ENCODE data around the gene GRIA4.

Gene GRIA4

GRCh38 chr11:105609832-105610781 lies at the start of gene GRIA4:
Gene GRIA4, plus strand, starts transcription at chr11:105610073. Its CDS starts 925 bp downstream, at chr11:105610998.
- no peaks in the 10 kb centered on the region for H3K9me3 ChIP-seq (ENCODE audit: control insufficient read depth, insufficient read depth, low read length)
- peak within 1 kb of the TSS; percentile 65 for H3K9ac ChIP-seq (ENCODE audit: low read depth, low read length)
- H3K36me3 ChIP-seq (ENCODE audit: insufficient read depth, low read length), result no peaks in the 10 kb centered on the region
- H3K4me1 ChIP-seq (ENCODE audit: insufficient read depth, low read length), result peaks cover 5% of the 10 kb centered on the region

DNA sequence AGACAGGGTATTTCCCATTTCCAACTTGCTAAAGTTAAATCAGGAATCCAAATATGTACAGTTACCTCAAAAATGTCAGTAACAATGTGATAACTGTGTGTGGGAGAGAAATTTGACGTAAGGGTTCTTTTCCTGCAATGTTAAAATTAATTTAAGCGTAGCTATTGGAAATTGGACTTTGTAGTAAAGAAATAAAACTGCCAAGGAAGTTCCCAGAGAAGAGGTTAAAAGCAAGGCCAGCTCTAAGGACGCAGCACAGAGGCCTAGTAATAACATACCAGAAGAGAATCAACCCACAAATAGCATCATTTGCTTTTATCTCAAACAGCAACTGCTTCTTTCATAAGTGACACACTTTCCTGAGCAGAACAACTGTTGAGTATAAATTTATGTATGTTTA lies 36.8 kb upstream of the GRIA4 start:
- H3K9ac ChIP-seq (ENCODE audit: low read depth, low read length), result no peak overlapping the region
- H3K36me3 ChIP-seq (ENCODE audit: insufficient read depth, low read length), result no peaks in the 10 kb centered on the region
- no peaks in the 10 kb centered on the region for H3K9me3 ChIP-seq (ENCODE audit: control insufficient read depth, insufficient read depth, low read length)
- H3K4me1 ChIP-seq (ENCODE audit: insufficient read depth, low read length), result no peaks in the 10 kb centered on the region

DNA sequence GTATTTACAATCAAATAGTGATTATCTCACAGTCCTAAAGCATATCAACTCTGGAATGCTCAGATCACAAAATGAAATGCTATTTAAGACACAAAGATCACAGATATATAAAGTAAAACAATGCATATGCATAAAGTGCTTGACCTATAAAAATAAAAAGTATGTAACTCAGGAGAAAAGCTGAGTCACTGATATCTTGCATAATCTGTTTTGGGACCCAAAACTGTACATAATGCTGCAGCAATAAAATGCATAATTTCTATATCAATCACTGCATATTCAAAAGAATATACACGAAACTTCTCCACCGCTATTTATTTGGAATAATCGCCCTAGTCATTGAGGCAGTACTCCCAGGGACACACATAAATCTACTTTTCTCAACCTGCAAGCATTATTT lies 34.9 kb upstream of the GRIA4 start:
- Histone ChIP-seq H3K9ac (ENCODE audit: low read depth, low read length) (no peak overlapping the region), H3K36me3 (ENCODE audit: insufficient read depth, low read length) (no peaks in the 10 kb centered on the region), H3K9me3 (ENCODE audit: control insufficient read depth, insufficient read depth, low read length) (no peaks in the 10 kb centered on the region), H3K4me1 (ENCODE audit: insufficient read depth, low read length) (no peaks in the 10 kb centered on the region)

GRCh38 chr11:105577641-105578040 lies 32.2 kb upstream of the GRIA4 start:
- Histone ChIP-seq H3K9me3 (ENCODE audit: control insufficient read depth, insufficient read depth, low read length) (no peaks in the 10 kb centered on the region), H3K36me3 (ENCODE audit: insufficient read depth, low read length) (no peaks in the 10 kb centered on the region), H3K4me1 (ENCODE audit: insufficient read depth, low read length) (no peaks in the 10 kb centered on the region), H3K9ac (ENCODE audit: low read depth, low read length) (no peak overlapping the region)

- no peaks in the 10 kb centered on the region for H3K36me3 ChIP-seq (ENCODE audit: insufficient read depth, low read length)
- no peak overlapping the region for H3K9ac ChIP-seq (ENCODE audit: low read depth, low read length)
- H3K9me3 ChIP-seq (ENCODE audit: control insufficient read depth, insufficient read depth, low read length), result no peaks in the 10 kb centered on the region
- no peaks in the 10 kb centered on the region for H3K4me1 ChIP-seq (ENCODE audit: insufficient read depth, low read length)
Measured at GRCh38 chr11:105579111-105579510, 30.8 kb upstream of the GRIA4 start.

GRCh38 chr11:105582497-105582896 lies 27.4 kb upstream of the GRIA4 start:
- Histone ChIP-seq H3K9ac (ENCODE audit: low read depth, low read length) (no peak overlapping the region), H3K4me1 (ENCODE audit: insufficient read depth, low read length) (no peaks in the 10 kb centered on the region), H3K9me3 (ENCODE audit: control insufficient read depth, insufficient read depth, low read length) (no peaks in the 10 kb centered on the region), H3K36me3 (ENCODE audit: insufficient read depth, low read length) (no peaks in the 10 kb centered on the region)

DNA sequence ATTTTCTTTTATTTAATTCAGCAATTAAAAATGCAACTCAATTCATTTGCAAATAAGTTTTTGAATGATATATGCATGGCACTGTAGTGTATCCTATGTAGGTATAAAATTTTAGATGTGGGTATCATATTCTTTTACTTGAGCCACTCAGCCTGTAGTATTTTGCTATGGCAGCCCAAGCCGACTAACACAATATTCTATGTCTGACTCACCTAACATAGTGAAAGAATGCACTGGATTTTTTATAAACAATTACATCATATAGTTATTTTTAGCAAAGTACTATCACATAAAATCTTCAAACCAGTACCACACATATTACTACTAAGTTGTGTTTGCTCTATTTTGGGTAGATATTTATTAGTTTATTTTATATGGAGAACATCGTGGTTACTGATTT lies 21.9 kb upstream of the GRIA4 start:
- Histone ChIP-seq H3K4me1 (ENCODE audit: insufficient read depth, low read length) (no peaks in the 10 kb centered on the region), H3K9ac (ENCODE audit: low read depth, low read length) (no peak overlapping the region), H3K36me3 (ENCODE audit: insufficient read depth, low read length) (no peaks in the 10 kb centered on the region), H3K9me3 (ENCODE audit: control insufficient read depth, insufficient read depth, low read length) (no peaks in the 10 kb centered on the region)

- Histone ChIP-seq H3K4me1 (ENCODE audit: insufficient read depth, low read length) (no peaks in the 10 kb centered on the region), H3K9ac (ENCODE audit: low read depth, low read length) (no peak overlapping the region), H3K36me3 (ENCODE audit: insufficient read depth, low read length) (no peaks in the 10 kb centered on the region), H3K9me3 (ENCODE audit: control insufficient read depth, insufficient read depth, low read length) (no peaks in the 10 kb centered on the region)
Measured at GRCh38 chr11:105589346-105589745, 20.5 kb upstream of the GRIA4 start.

DNA sequence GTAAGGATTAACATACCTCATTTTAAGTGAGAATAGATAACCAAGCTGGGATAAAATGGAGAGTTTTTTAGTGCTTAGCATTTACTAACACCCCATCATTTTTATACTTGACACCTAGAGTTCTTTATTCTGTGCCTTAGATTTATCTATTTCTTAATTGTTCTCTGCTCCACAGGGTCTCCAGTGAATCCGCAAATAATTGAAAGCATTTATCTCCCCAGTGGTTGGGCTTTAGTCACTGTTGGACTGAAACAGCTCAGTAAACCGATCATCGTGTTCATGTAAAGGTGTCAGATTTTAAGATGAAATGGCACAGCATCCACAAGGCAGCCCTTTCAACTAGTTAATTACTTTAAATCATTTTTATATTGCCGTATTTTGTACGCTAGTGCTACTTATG lies 17.8 kb upstream of the GRIA4 start:
- Histone ChIP-seq H3K9ac (ENCODE audit: low read depth, low read length) (no peak overlapping the region), H3K9me3 (ENCODE audit: control insufficient read depth, insufficient read depth, low read length) (no peaks in the 10 kb centered on the region), H3K4me1 (ENCODE audit: insufficient read depth, low read length) (no peaks in the 10 kb centered on the region)

GRCh38 chr11:105598371-105598770 lies 11.5 kb upstream of the GRIA4 start:
- Histone ChIP-seq H3K36me3 (ENCODE audit: insufficient read depth, low read length) (no peaks in the 10 kb centered on the region), H3K9me3 (ENCODE audit: control insufficient read depth, insufficient read depth, low read length) (no peaks in the 10 kb centered on the region), H3K9ac (ENCODE audit: low read depth, low read length) (no peak overlapping the region), H3K4me1 (ENCODE audit: insufficient read depth, low read length) (no peaks in the 10 kb centered on the region)

More for the DNA sequence above, 17.8 kb upstream of the GRIA4 start:
- H3K36me3 ChIP-seq (ENCODE audit: insufficient read depth, low read length), result no peaks in the 10 kb centered on the region

- Histone ChIP-seq H3K9ac (ENCODE audit: low read depth, low read length) (no peak overlapping the region), H3K4me1 (ENCODE audit: insufficient read depth, low read length) (no peaks in the 10 kb centered on the region), H3K9me3 (ENCODE audit: control insufficient read depth, insufficient read depth, low read length) (no peaks in the 10 kb centered on the region), H3K36me3 (ENCODE audit: insufficient read depth, low read length) (no peaks in the 10 kb centered on the region)
Measured at GRCh38 chr11:105603156-105603555, 6.7 kb upstream of the GRIA4 start.

DNA sequence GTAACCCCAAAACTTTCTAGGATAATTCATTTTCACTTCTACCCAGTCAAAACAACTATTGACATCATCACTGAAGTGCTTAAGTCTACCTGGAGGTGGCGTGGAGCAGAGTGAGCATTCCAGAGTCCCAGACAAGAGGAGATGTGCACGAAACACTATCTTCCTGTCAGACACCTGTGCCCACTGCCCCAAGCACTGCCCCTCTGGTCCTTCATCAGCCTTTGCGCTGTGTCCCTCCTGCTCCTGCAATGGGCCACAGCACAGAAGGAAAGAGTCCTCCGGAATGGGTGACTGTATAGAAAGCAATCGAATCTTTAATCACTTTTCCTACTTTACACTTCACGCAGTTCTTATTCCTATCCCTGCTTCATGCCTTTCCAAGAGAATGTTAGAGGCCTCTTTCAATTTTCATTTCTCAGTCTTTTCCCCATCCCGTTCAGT lies 512 bp upstream of the GRIA4 start:
- no peaks in the 10 kb centered on the region for H3K9me3 ChIP-seq (ENCODE audit: control insufficient read depth, insufficient read depth, low read length)
- peaks cover 5% of the 10 kb centered on the region for H3K4me1 ChIP-seq (ENCODE audit: insufficient read depth, low read length)
- H3K9ac ChIP-seq (ENCODE audit: low read depth, low read length), result peak overlapping the region; percentile 65; the same call in 1 of the 2 replicates
- no peaks in the 10 kb centered on the region for H3K36me3 ChIP-seq (ENCODE audit: insufficient read depth, low read length)

DNA sequence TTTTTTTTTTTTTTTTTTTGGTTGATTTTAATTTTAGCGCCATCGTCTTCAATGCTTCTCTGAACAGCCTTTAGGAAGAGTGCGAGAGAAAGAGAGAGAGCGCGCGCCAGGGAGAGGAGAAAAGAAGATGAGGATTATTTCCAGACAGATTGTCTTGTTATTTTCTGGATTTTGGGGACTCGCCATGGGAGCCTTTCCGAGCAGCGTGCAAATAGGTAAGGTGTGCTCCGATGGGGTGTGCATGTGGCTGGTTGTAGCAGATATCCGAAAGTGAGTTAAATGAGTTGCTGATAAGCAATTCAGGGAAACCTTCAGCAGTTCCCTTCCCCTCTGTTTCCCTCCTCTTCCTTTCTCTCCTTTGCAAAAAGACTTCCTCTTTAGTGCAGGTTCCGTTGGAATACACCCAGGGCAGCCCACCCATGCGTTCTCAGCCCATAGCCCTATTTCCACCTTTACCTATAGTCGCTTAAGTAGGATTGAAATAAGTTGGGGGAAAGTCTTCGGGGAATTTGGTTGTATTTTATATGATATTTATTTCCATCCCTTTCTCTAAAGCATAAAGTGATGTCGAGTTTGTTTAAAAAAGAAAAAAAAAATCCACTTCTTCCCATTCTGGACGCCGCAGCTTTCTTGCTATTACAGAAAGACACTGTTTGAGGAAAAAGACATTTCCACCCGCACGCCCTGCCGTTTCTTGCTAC lies 1.1 kb downstream of the GRIA4 start:
- Histone ChIP-seq H3K9me3 (ENCODE audit: control insufficient read depth, insufficient read depth, low read length) (no peaks in the 10 kb centered on the region), H3K4me1 (ENCODE audit: insufficient read depth, low read length) (peaks cover 5% of the 10 kb centered on the region), H3K36me3 (ENCODE audit: insufficient read depth, low read length) (no peaks in the 10 kb centered on the region), H3K9ac (ENCODE audit: low read depth, low read length) (peak overlapping the region; percentile 65)

DNA sequence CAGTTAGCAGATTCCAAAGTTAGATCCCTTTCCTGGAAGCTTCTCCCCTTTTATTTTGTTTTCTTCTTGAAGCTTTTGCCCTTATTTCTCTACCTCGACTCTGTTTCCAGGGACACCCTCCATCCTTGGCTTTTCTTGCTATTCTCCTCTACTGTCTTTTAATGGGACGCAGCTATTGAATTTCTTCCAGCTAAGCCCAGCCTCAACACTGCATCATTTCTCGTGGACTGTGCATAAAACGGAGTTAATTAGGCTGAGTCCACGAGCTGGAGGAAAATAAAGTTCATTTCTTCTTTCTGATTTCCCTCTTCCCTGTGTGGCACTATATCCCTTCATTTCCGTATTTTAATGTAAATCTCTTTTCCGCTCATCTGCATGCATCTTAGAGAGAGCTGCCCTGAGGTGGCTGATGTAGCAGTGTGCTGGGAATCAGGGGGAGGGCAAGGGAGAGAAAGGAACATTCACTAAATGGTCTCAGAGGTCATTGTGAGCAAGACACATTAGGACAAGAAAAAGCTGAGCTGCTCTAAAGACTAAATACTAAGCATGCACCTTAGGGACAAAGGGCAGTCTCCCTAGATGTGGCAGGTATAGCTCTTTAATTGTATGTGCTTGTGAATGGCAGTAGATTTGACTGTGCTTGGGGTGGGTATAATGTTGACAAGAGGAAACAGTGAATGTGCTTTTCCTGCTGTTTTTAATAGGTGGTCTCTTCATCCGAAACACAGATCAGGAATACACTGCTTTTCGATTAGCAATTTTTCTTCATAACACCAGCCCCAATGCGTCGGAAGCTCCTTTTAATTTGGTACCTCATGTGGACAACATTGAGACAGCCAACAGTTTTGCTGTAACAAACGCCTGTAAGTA lies 1.9 kb downstream of the GRIA4 start:
- Histone ChIP-seq H3K36me3 (ENCODE audit: insufficient read depth, low read length) (no peaks in the 10 kb centered on the region), H3K4me1 (ENCODE audit: insufficient read depth, low read length) (peaks cover 5% of the 10 kb centered on the region), H3K9ac (ENCODE audit: low read depth, low read length) (peak overlapping the region; percentile 65), H3K9me3 (ENCODE audit: control insufficient read depth, insufficient read depth, low read length) (no peaks in the 10 kb centered on the region)
